Astrocyte of the spinal cord (primary cell): ENCODE results near the gene ADGRB3.
"Not testable (repeated sequence)": the region's sequence is repeated elsewhere in the genome, so short reads cannot be mapped to it uniquely, and the experiment has no call there.

Experiments
- DNase-seq: peaks from one replicate; pipeline ENCODE4 v3.0.0; 2011; ENCODE audit warnings: low read depth, low spot score
- H3K4me3 ChIP-seq: 2 replicates; pipeline ENCODE4 v1.5.1; 2011; ENCODE audit warnings: low read depth, mild to moderate bottlenecking, low read length, moderate library complexity
- in situ Hi-C: cut with HindIII; loops from 2 replicates; pipeline ENCODE4 v1.10.0; 2017; ENCODE audit warnings: low sequenced_read_pairs
- TF ChIP-seq, protein P1 (sequence below): IDR thresholded peaks from 2 replicates; pipeline ENCODE4 v1.5.1; 2012; ENCODE audit warnings: low read depth, mild to moderate bottlenecking, low read length, inconsistent platforms

The ADGRB3 gene

DNA sequence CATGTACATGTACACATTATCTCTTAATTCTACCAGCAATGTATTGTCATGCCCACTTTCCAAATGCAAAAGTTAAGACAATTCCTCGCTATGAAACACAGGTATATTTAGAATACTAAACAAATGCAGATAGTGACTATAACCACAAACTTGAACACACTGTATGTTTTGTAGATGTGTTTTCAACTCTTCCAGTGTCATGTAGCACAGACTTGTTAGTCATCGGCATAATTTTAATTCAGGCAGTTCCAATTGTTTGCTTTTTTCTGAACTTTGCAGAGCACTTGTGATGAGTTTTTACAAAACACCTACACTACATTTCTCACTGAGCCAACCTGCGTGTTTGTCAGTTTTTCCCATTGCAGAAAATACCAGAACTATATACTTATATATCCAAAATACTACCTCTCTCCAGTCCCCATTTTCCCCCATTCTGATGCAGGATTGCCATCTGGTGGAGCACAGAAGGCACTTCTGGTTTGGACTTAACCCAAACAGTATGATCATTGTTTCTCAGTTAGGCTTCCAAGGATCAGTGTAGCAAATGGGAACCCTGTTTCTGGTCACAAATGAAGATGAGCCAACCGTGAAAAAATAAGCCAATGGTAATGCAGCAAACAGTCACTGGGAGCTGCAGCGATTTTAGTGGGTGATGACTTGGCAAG lies 143.4 kb downstream of the ADGRB3 start:
- DNase-seq: peak; percentile 69
- no peak overlapping the region for H3K4me3 ChIP-seq
- TF ChIP-seq, protein P1, sequence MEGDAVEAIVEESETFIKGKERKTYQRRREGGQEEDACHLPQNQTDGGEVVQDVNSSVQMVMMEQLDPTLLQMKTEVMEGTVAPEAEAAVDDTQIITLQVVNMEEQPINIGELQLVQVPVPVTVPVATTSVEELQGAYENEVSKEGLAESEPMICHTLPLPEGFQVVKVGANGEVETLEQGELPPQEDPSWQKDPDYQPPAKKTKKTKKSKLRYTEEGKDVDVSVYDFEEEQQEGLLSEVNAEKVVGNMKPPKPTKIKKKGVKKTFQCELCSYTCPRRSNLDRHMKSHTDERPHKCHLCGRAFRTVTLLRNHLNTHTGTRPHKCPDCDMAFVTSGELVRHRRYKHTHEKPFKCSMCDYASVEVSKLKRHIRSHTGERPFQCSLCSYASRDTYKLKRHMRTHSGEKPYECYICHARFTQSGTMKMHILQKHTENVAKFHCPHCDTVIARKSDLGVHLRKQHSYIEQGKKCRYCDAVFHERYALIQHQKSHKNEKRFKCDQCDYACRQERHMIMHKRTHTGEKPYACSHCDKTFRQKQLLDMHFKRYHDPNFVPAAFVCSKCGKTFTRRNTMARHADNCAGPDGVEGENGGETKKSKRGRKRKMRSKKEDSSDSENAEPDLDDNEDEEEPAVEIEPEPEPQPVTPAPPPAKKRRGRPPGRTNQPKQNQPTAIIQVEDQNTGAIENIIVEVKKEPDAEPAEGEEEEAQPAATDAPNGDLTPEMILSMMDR: peak; percentile 73
- in situ Hi-C loops: no loop called here

DNA sequence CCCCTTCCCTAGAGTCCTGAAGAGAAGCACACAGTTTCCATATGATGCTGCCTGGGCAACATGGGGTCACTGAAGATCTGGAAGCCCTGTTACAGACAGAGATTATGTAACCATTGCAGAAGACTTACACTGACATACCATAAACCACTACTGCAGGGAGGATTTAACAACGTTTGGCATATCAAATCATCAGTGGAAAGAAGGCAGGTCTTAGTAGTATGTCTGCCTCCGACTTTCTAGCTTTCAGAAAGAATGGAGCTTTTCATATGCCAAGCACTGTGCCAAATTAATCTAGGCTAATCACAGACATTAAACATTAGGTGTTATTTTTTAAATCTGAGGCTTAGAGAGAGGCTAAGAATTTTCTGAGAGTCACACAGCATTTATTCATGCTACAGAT lies 144.3 kb downstream of the ADGRB3 start:
- DNase-seq: no peak
- in situ Hi-C loops: no loop called here

DNA sequence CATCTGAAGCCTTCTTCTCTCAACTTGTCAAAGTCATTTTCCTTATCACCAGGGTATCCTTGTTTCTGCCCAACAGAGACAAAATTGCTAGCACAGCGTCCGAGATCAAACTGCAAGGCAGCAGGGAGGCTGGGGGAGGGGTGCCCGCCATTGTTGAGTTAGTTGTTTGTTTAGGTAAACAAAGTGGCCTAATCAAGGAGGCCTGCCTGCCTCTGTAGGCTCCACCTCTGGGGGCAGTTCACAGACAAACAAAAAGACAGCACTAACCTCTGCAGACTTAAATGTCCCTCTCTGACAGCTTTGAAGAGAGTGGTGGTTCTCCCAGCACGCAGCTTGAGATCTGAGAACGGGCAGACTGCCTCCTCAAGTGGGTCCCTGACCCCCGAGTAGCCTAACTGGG lies 155.0 kb downstream of the ADGRB3 start:
- in situ Hi-C loops, H3K4me3 ChIP-seq, DNase-seq: not testable (repeated sequence)

More for the DNA sequence above, 144.3 kb downstream of the ADGRB3 start:
- TF ChIP-seq, protein P1: no peak
- no peak overlapping the region for H3K4me3 ChIP-seq

GRCh38 chr6:68814976-68815375 lies 179.9 kb downstream of the ADGRB3 start:
- H3K4me3 ChIP-seq, in situ Hi-C loops, DNase-seq: not testable (repeated sequence)

DNA sequence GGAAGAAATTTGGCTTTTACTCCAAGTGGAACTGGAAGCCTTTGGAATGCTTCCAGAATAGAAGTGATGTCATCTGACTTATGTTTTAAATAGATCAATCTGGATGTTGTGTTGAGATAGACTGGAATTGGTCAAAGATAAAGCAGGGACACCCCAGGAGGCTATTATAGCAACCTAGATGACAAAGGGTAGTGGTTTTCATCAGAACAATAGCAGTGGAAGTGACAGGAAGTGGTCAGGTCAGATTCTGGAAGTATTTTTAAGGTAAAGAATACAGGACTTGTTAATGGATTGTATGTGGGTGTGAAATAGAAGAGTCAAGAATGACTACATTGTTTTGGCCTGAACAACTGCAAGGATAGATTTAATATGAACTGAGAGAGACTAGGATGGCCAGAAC lies 191.4 kb downstream of the ADGRB3 start:
- DNase-seq: peak; percentile 5
- no peak overlapping the region for H3K4me3 ChIP-seq
- in situ Hi-C loops: no loop called here
- TF ChIP-seq, protein P1: no peak

DNA sequence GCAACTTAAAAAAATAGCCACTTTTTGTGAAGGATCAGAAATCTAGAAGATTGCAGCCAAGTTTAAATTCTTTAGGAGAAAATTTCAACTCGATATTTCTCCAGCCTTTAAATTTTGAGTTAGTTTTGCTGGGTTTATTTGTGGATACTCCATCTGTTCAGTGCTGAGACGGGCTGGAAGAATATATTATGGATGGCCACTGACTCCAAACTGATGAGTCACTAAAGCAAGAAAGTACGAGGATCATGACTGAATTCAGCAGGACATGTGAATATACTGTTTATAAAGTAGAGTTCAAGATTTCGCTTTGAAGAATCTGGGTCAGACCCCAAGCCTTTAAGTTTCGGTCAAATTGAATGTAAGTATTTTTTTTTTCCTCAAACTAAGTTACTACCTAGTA lies 199.5 kb downstream of the ADGRB3 start:
- TF ChIP-seq, protein P1: no peak
- H3K4me3 ChIP-seq: no peak overlapping the region
- in situ Hi-C loops: no loop called here
- DNase-seq: peak; percentile 26

- no peak overlapping the region for H3K4me3 ChIP-seq
- DNase-seq: no peak
- TF ChIP-seq, protein P1: no peak
- in situ Hi-C loops: no loop called here
Measured at GRCh38 chr6:68838571-68838970, 203.5 kb downstream of the ADGRB3 start.

DNA sequence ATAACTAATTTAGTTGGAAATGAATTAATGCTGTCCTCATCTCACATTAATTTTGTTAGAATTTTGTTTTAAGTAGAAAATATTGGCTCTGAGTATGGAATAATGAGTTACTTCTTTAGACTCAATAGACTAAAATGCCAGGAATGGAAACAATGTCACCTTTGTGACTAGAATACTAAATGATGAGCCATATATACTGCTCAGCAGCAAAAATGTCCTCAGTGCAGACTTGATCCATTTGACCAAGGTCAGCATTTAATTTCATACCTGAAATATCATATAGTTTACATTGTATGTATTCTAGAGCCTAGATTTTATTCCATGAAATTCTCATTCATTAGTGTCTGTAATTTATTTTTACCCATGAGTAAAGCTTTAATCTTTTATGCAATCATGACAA lies 217.7 kb downstream of the ADGRB3 start:
- no peak overlapping the region for H3K4me3 ChIP-seq
- TF ChIP-seq, protein P1: no peak
- in situ Hi-C loops: no loop called here
- no peak for DNase-seq
